A204.1 (cell line): Measurements from ENCODE around the gene ADSS1.
"Not testable (repeated sequence)": the region's sequence is repeated elsewhere in the genome, so short reads cannot be mapped to it uniquely, and the experiment has no call there.

Experiments
- FAIRE-seq: peaks from 2 replicates; lab custom pipeline; 2012; peaks lifted over from hg19 to GRCh38; lab: Jason Lieb, UNC

The ADSS1 gene

GRCh38 chr14:104717646-104718045 is 6.4 kb upstream of the ADSS1 start:
- FAIRE-seq, result no peak

DNA sequence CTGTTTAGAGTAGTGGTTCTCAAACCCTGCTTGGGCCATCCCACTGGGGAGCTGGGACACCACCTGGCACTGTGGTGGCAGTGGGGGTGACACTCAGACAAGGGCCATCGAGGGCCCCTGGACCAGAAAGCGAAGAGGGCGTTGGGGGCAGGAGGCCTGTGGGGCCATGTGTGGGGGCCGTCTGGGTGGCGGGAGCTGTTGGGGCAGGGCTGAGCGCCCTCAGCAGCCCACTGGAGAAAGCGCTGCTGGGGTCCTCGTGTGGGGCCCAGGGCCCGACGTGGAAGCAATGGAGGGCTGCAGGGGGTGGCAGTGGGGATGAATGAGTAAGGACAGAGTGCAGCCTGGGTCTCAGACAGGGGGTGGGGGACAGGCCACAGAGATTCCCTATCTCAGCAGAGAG is 5.9 kb upstream of the ADSS1 start:
- no peak for FAIRE-seq

- FAIRE-seq, result no peak
Measured at GRCh38 chr14:104718871-104719270, 5.2 kb upstream of the ADSS1 start.

- FAIRE-seq, result no peak
Measured at GRCh38 chr14:104719343-104719742, 4.7 kb upstream of the ADSS1 start.

GRCh38 chr14:104721505-104722431 is 2.3 kb upstream of the ADSS1 start:
- FAIRE-seq, result no peak

DNA sequence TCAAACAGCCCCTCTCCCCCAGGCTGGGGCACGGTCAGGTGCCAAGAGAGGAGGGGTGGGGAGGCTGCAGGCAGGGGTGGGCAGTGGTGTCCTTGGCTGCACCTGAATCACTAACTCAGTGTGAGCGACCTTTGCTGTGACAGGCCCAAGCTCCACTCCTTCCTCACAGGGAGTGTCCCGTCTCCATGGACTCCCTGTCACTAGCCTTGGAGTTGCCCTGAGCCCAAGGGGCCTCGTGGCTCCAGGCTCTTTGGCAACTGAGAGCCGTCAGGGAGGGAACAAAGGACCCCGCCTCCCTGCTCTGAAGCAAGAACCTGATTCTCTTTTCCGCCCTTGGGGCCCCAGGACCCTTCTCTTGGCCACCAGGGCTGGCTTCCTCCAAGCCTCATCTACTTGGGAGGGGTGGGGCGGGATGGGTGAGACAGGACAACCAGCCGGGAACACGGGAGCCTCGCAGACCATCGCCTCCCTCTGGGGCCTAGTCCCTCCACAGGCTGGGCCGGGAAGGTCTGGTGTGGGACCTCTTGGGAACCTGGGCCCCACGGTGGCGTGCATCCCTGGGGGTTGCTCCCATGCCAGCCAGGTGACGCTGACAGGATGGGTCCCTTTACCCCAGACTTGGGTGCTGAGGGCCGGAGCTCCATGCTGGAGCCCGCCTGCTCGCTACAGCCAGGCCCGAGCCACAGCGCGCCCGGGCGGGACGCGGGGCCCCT is 935 bp upstream of the ADSS1 start:
- FAIRE-seq, result no peak

- no peak for FAIRE-seq
Measured at GRCh38 chr14:104724407-104724980, 465 bp downstream of the ADSS1 start.

- FAIRE-seq, result no peak
Measured at GRCh38 chr14:104724981-104725771, 1.1 kb downstream of the ADSS1 start.

DNA sequence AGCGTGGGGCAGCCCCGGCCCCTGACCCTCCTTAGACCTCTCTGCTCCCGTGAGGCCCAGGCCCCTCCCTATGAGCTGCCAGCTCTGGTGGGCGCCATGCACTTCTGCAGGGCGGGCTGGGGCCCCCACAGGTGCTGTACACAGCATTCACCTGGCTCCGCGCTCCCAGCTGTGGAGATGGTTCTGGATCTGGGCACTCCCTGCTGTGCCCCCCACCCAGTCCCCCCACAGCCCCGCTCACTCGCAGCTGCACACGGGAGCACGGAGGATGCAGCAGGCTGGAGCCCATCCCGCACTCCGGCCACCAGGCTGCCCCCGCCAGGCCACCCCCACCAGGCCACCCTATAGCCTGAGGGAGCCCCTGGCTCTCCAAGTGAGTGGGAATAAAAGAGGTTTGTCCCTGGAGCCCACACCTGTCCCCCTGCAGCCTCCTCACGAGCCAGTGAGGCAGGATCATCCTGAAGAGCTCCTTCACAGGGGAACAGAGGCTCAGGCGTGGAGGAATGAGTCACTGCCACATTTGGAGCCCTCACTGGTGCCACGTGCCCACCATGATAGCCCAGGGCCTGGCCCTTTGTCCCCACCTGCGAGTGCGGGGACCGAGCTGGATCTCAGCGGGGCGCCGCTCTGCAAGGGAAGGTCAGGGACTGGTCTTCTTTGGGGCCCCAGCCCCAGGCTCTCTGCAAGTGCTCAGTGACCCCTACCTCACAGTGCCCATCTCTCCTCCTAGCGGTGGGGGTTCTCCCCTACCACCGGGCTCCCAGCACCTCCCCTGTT is 1.9 kb downstream of the ADSS1 start:
- FAIRE-seq, result no peak

GRCh38 chr14:104726600-104727451 is 2.8 kb downstream of the ADSS1 start:
- no peak for FAIRE-seq

DNA sequence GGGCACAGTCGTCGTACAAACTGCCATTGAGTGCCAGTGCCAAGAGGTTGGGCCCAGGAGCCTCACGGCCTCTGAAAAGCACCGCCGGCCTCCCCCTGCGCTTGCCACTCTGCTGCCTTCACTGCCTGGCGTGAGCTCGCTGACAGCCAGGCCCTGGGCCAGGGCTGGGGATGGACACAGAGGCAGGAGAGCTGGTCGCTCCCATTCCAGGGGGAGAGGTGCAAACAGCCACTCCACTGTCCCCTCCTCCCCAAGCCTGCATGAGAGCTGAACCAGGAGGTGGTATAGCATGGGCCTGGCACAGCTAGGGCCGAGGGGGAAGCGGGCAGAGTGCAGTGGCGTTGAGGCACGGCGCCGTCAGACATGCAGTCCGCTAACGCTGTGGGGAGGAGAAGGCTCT is 4.6 kb downstream of the ADSS1 start:
- FAIRE-seq, result no peak

GRCh38 chr14:104729176-104729834 is 5.3 kb downstream of the ADSS1 start:
- FAIRE-seq, result not testable (repeated sequence)

GRCh38 chr14:104729835-104730181 is 5.8 kb downstream of the ADSS1 start:
- FAIRE-seq, result no peak

GRCh38 chr14:104730487-104730886 is 6.5 kb downstream of the ADSS1 start:
- FAIRE-seq, result no peak

DNA sequence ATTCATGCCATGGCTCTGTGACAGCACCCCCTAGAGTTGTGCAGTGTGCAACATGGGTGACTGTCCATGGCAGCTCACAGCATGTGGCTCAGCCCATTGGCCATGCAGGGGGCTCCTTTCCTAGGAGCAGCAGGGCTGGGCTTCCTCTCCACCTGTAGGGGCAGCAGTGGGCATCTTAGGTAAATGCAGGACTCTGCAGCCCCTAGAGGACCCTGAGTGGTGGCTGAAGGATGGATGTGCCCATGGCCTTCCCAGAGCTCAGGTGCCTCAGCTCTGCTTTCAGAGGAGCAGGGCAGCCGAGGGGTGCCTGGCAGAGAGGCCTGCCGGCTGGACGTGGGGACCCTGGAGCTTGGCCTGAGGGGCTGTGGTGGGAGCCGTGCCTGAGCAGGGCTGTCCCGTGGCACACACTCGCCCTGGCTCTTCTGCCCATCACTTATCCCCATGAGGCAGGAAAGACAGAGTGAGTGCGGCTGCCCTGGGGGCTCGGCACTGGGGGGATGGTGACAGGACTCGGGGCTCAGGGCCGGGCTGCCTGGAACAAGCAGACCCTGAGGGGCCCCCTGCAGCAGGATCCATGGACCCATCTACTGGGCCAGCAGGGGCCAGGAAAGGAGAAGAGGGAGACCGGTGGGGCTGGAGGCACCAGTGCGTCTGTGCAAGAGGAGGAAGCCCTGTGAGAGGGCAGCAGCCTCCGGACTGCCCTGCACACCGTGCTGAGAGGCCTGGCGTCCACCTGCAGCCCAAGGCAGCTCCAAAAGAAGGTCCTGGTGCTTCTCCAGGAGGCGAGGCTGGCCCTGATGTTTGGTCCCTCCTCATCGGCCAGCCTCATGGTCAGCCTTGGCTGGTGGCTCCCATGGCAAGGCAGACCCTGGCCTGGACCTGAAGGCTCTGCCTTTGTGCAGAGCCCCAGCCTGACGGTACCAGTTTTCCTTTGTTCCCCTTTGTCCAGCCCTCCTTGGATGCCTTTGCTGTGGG is 7.6 kb downstream of the ADSS1 start:
- FAIRE-seq, result no peak

- no peak for FAIRE-seq
Measured at GRCh38 chr14:104732355-104732804, 8.4 kb downstream of the ADSS1 start.

DNA sequence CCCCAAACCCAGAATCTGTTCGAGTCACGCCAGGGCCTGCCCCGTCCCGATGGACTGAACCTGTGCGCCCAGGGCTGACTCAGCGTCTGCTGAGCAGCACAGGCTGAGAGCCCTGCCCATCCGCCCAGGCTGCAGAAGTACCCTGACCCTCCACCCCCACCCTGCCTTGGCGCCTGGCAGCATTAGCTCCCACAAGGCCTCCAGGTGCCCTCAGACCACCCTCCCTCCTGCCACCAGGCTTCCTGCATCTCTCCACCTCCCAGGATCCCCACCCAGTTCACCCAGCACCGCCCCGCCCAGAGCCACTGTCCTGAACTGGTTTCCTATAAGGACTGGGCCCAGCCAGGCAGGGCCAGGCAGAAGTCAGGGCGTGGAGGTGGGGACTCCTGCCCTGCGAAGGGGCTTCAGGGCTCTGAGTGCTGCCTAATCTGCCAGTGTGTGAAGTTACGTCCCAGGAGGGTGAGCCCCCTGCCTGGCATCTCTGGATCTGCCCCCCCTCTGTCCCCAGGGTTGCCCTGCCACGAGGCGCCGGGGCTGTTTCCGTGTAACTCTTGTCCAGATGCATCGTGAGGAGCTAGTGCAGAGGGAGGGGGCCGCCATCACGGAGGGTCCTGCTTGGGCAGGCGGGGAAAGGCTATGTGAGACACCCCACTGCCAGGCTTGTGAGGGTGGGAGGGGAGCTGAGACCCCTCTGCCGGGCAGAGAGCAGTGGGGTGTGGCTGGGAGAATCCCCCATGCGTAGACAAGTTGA is 9.1 kb downstream of the ADSS1 start:
- no peak for FAIRE-seq

GRCh38 chr14:104734051-104734587 is 10.1 kb downstream of the ADSS1 start:
- FAIRE-seq, result no peak
